Stomach (tissue), 9 donors: Measurements from ENCODE around the gene SYF2. TPM values are rescaled to one million over a fixed set of nuclear protein-coding genes. Genes with fewer than 3 reads are reported as not detected.

Experiments used
- DNase-seq, 2 donors: peaks; one replicate each; pipeline versions ENCODE4 v3.0.0 to v3.0.0-alpha.2; 2013 to 2019
- H3K27ac ChIP-seq, 5 donors: fragments of 200-600 bp in 4 of 5; sonication (generic) in 4 of 5; one replicate each; pipeline ENCODE4 v1.5.1; 2013 to 2019; ENCODE audit warnings: mild to moderate bottlenecking in 1 of 5, moderate library complexity in 1 of 5
- H3K27me3 ChIP-seq, 3 donors: fragments of 200-600 bp; sonication (generic); one replicate each; pipeline ENCODE4 v1.5.1; 2017 to 2019; ENCODE audit warnings: mixed run types in 1 of 3
- H3K36me3 ChIP-seq, 4 donors: fragments of 200-600 bp; sonication (generic); 1 replicate in 3 of 4; 2 replicates in 1 of 4; pipeline ENCODE4 v1.5.1; 2016 to 2019
- H3K4me1 ChIP-seq, 4 donors: fragments of 200-600 bp; sonication (generic); one replicate each; pipeline ENCODE4 v1.5.1; 2016 to 2019
- H3K4me3 ChIP-seq, 4 donors: fragments of 200-600 bp; sonication (generic) in 3 of 4; one replicate each; pipeline ENCODE4 v1.5.1; 2016 to 2019; ENCODE audit warnings: mild to moderate bottlenecking in 1 of 4
- H3K9me3 ChIP-seq, 4 donors: fragments of 200-600 bp; sonication (generic); one replicate each; pipeline ENCODE4 v1.5.1; 2016 to 2019
- CTCF ChIP-seq, 7 experiments: fragments of 450-650 bp in 4 of 7; fragments of 200-600 bp in 3 of 7; sonication (generic) in 3 of 7; IDR thresholded peaks; one replicate each; pipeline ENCODE4 v1.5.1; 2016 to 2019; ENCODE audit warnings: antibody characterized with exemption in 7 of 7, control low read depth in 2 of 7, mild to moderate bottlenecking in 1 of 7
- EP300 ChIP-seq: sonication (generic); formaldehyde crosslinking; IDR thresholded peaks from one replicate; pipeline ENCODE4 v1.6.1; 2017; ENCODE audit warnings: antibody characterized with exemption
- POLR2A ChIP-seq, 4 donors: fragments of 450-650 bp; IDR thresholded peaks; one replicate each; pipeline ENCODE4 v1.6.1; 2016; ENCODE audit warnings: antibody characterized with exemption in 4 of 4, control low read depth in 2 of 4, mild to moderate bottlenecking in 1 of 4, moderate library complexity in 1 of 4
- POLR2AphosphoS5 ChIP-seq, 3 donors: sonication (generic); formaldehyde crosslinking; IDR thresholded peaks; one replicate each; pipeline ENCODE4 v1.6.1; 2016; ENCODE audit warnings: antibody characterized with exemption in 3 of 3
- WGBS, 5 donors: extraction: QIAGEN DNeasy Blood & Tissue Kit in 3 of 5; methylation state at CpG; one replicate each; pipeline versions ENCODE4 v1.1.5 to v1.1.7; 2013 to 2018; 5-methylcytosine and 5-hydroxymethylcytosine counted together
- intact Hi-C: fragments of 100-400 bp; cut with DNase I; formaldehyde crosslinking; loops from one replicate; pipeline ENCODE4 v1.15.1; 2023; ENCODE audit warnings: low total_unique reads
- polyA plus RNA-seq, 3 donors: library from polyadenylated mRNA; stranded (reverse); fragments of 200-250 nt; gene quantifications; one replicate each; pipeline ENCODE4 v1.2.3, GENCODE V29; 2013
- total RNA-seq, 5 donors: library from RNA; depleted of rRNA; stranded (reverse); fragments of >200 nt; gene quantifications; one replicate each; pipeline versions ENCODE4 v1.1.0 to v1.2.3, GENCODE V29; 2014 to 2016
- donor health status: healthy with polysubstance abuse.
- donor health status: Bipolar disorder and iron deficiency.
- donor health status: healthy.

Gene SYF2
- total and polyA plus RNA-seq, 8 donors, result 17.9 to 146 (median 54.9) TPM

- peaks cover 0 to 16% (median 0%) of the 10 kb centered on the region in 3 donors for H3K27me3 ChIP-seq
- no peaks in the 10 kb centered on the region for H3K4me1 ChIP-seq
- no peaks in the 10 kb centered on the region for H3K36me3 ChIP-seq
- no peaks in the 10 kb centered on the region for H3K9me3 ChIP-seq
- no peak for DNase-seq
- intact Hi-C loops, result loop anchor here (10.0 kb wide), 2 partner anchors 275 to 345 kb away; partner anchors contain the start of gene RUNX3
- H3K27ac ChIP-seq, result no peak overlapping the region
- no peak overlapping the region for H3K4me3 ChIP-seq
- 82 to 88% (median 86%) methylated on average over 4 of the region's 4 CpGs for WGBS, 5 donors
- no peak for TF ChIP-seq POLR2A (IDR thresholded peaks at IDR 0.05)
- TF ChIP-seq POLR2AphosphoS5 (IDR thresholded peaks at IDR 0.05), result no peak
- TF ChIP-seq CTCF (IDR thresholded peaks at IDR 0.05), result no peak
- TF ChIP-seq EP300, result no peak
Observed at GRCh38 chr1:25209516-25209915, 22.8 kb downstream of the SYF2 start.

GRCh38 chr1:25208561-25209222 lies 23.6 kb downstream of the SYF2 start:
- TF ChIP-seq CTCF (IDR thresholded peaks at IDR 0.05) (no peak), EP300 (no peak), POLR2AphosphoS5 (IDR thresholded peaks at IDR 0.05) (no peak), POLR2A (IDR thresholded peaks at IDR 0.05) (no peak)
- H3K9me3 ChIP-seq, result no peaks in the 10 kb centered on the region
- intact Hi-C loops, result loop anchor here (10.0 kb wide), 2 partner anchors 274 to 344 kb away; partner anchors contain the start of gene RUNX3
- H3K27ac ChIP-seq, result no peak overlapping the region
- H3K36me3 ChIP-seq, result no peaks in the 10 kb centered on the region
- H3K4me3 ChIP-seq, result no peak overlapping the region
- WGBS, 5 donors, result 54 to 75% (median 71%) methylated on average over 2 of the region's 2 CpGs
- no peaks in the 10 kb centered on the region for H3K4me1 ChIP-seq
- no peak for DNase-seq
- H3K27me3 ChIP-seq, result peaks cover 0 to 16% (median 0%) of the 10 kb centered on the region in 3 donors

- TF ChIP-seq CTCF (IDR thresholded peaks at IDR 0.05) (no peak), EP300 (no peak), POLR2AphosphoS5 (IDR thresholded peaks at IDR 0.05) (no peak)
- intact Hi-C loops, result loop anchor here (10.0 kb wide), 2 partner anchors 273 to 343 kb away; partner anchors contain the start of gene RUNX3
- no peak for DNase-seq
- Histone ChIP-seq H3K4me3 (no peak overlapping the region), H3K36me3 (no peaks in the 10 kb centered on the region), H3K27ac (no peak overlapping the region), H3K4me1 (no peaks in the 10 kb centered on the region), H3K27me3 (peaks cover 0 to 16% (median 0%) of the 10 kb centered on the region in 3 donors), H3K9me3 (no peaks in the 10 kb centered on the region)
- WGBS, 5 donors, result 71 to 79% (median 73%) methylated on average over 1 of the region's 1 CpG
Observed at GRCh38 chr1:25208092-25208491, 24.2 kb downstream of the SYF2 start.

- intact Hi-C loops, result loop anchor here (10.0 kb wide), 2 partner anchors 271 to 341 kb away; partner anchors contain the start of gene RUNX3
- Histone ChIP-seq H3K27me3 (peaks cover 0 to 15% (median 0%) of the 10 kb centered on the region in 3 donors), H3K9me3 (no peaks in the 10 kb centered on the region), H3K4me1 (no peaks in the 10 kb centered on the region), H3K27ac (no peak overlapping the region), H3K4me3 (no peak overlapping the region), H3K36me3 (no peaks in the 10 kb centered on the region)
- DNase-seq, result no peak
- 82 to 93% (median 87%) methylated on average over 5 of the region's 5 CpGs for WGBS, 5 donors
- TF ChIP-seq EP300 (no peak), CTCF (IDR thresholded peaks at IDR 0.05) (no peak), POLR2A (IDR thresholded peaks at IDR 0.05) (no peak), POLR2AphosphoS5 (IDR thresholded peaks at IDR 0.05) (no peak)
Observed at GRCh38 chr1:25206201-25206600, 26.1 kb downstream of the SYF2 start.
